ENCODE results near the gene CCDC191.

- no peak for TF ChIP-seq ZNF133 (tag by site-specific recombination; IDR thresholded peaks at IDR 0.05)
- TF ChIP-seq CTCF (tag by site-specific recombination; IDR thresholded peaks at IDR 0.05), result no peak
- no peak for TF ChIP-seq ZBTB20 (tag by site-specific recombination; IDR thresholded peaks at IDR 0.05)
- TF ChIP-seq ZBTB17 (tag by site-specific recombination; IDR thresholded peaks at IDR 0.05), result no peak
- TF ChIP-seq ZNF146 (tag by site-specific recombination; IDR thresholded peaks at IDR 0.05), result no peak
- TF ChIP-seq ZNF529 (tag by site-specific recombination; IDR thresholded peaks at IDR 0.05; ENCODE audit: insufficient replicate concordance), result no peak
- no peak for TF ChIP-seq YY1 (tag by site-specific recombination; IDR thresholded peaks at IDR 0.05)
- TF ChIP-seq, protein P1, sequence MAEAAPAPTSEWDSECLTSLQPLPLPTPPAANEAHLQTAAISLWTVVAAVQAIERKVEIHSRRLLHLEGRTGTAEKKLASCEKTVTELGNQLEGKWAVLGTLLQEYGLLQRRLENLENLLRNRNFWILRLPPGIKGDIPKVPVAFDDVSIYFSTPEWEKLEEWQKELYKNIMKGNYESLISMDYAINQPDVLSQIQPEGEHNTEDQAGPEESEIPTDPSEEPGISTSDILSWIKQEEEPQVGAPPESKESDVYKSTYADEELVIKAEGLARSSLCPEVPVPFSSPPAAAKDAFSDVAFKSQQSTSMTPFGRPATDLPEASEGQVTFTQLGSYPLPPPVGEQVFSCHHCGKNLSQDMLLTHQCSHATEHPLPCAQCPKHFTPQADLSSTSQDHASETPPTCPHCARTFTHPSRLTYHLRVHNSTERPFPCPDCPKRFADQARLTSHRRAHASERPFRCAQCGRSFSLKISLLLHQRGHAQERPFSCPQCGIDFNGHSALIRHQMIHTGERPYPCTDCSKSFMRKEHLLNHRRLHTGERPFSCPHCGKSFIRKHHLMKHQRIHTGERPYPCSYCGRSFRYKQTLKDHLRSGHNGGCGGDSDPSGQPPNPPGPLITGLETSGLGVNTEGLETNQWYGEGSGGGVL (tag by site-specific recombination; IDR thresholded peaks at IDR 0.05), result no peak
- TF ChIP-seq, protein P2, sequence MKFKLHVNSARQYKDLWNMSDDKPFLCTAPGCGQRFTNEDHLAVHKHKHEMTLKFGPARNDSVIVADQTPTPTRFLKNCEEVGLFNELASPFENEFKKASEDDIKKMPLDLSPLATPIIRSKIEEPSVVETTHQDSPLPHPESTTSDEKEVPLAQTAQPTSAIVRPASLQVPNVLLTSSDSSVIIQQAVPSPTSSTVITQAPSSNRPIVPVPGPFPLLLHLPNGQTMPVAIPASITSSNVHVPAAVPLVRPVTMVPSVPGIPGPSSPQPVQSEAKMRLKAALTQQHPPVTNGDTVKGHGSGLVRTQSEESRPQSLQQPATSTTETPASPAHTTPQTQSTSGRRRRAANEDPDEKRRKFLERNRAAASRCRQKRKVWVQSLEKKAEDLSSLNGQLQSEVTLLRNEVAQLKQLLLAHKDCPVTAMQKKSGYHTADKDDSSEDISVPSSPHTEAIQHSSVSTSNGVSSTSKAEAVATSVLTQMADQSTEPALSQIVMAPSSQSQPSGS (tag by site-specific recombination; IDR thresholded peaks at IDR 0.05; ENCODE audit: low read depth), result no peak
- no peak for TF ChIP-seq REPIN1 (tag by site-specific recombination; IDR thresholded peaks at IDR 0.05; ENCODE audit: low read depth)
- no peak for TF ChIP-seq ZNF660 (tag by site-specific recombination; IDR thresholded peaks at IDR 0.05)
- TF ChIP-seq ZNF530 (tag by site-specific recombination; IDR thresholded peaks at IDR 0.05; ENCODE audit: low read depth), result no peak
- no peak for TF ChIP-seq ZNF596 (tag by site-specific recombination; IDR thresholded peaks at IDR 0.05)
- TF ChIP-seq BCL11A (tag by site-specific recombination; IDR thresholded peaks at IDR 0.05; ENCODE audit: low read depth), result no peak
Measured at GRCh38 chr3:114080201-114080600, 23.9 kb upstream of the CCDC191 start.
